MCF 10A (cell line): ENCODE measurements around the gene HCN3. TPM values are rescaled to one million over a fixed set of nuclear protein-coding genes. Genes with fewer than 3 reads are reported as not detected.
"Not testable (repeated sequence)": the region's sequence is repeated elsewhere in the genome, so short reads cannot be mapped to it uniquely, and the experiment has no call there.

Source experiments
- Bru-seq: library from RNA; stranded (reverse); fragments of 400-500 nt; gene quantifications from one replicate; lab custom pipeline; 2021; lab: Mats Ljungman, UMichigan
- BruChase-seq, 2 experiments: library from RNA; stranded (reverse); fragments of 400-500 nt; gene quantifications; one replicate each; lab custom pipeline; 2021; lab: Mats Ljungman, UMichigan
- BruUV-seq: library from RNA; stranded (reverse); fragments of 400-500 nt; replicated peaks from 2 replicates; lab custom pipeline; 2021; lab: Mats Ljungman, UMichigan
- CTCF ChIA-PET: fragments of 300-600 bp; sonication (Branson Sonifier 250); formaldehyde crosslinking; extraction: SDS; loops from one replicate; lab custom pipeline; 2021; ENCODE audit warnings: antibody characterized with exemption, inconsistent platforms; lab: Yijun Ruan, JAX
- POLR2A ChIA-PET: fragments of 300-600, 350-650 bp; sonication (Branson Sonifier 250); formaldehyde crosslinking; extraction: SDS; loops from one replicate; lab custom pipeline; 2020; ENCODE audit warnings: antibody characterized with exemption, inconsistent platforms; lab: Yijun Ruan, JAX
- DNase-seq: peaks from one replicate; pipeline ENCODE4 v3.0.0-alpha.2; 2018; ENCODE audit not compliant: unreplicated experiment
- H3K27ac Mint-ChIP-seq: one replicate; pipeline ENCODE4 v1.8.0; 2022; ENCODE audit warnings: mild to moderate bottlenecking, low read depth, mixed read lengths; ENCODE audit not compliant: unreplicated experiment
- H3K27me3 Mint-ChIP-seq: one replicate; pipeline ENCODE4 v1.8.0; 2022; ENCODE audit warnings: mixed read lengths; ENCODE audit not compliant: insufficient read depth, unreplicated experiment
- H3K36me3 Mint-ChIP-seq: one replicate; pipeline ENCODE4 v1.8.0; 2022; ENCODE audit warnings: mild to moderate bottlenecking, moderate library complexity, mixed read lengths; ENCODE audit not compliant: insufficient read depth, unreplicated experiment
- H3K4me1 Mint-ChIP-seq: one replicate; pipeline ENCODE4 v1.8.0; 2022; ENCODE audit warnings: mixed read lengths; ENCODE audit not compliant: insufficient read depth, unreplicated experiment
- H3K4me3 Mint-ChIP-seq: one replicate; pipeline ENCODE4 v1.8.0; 2022; ENCODE audit warnings: mild to moderate bottlenecking, moderate library complexity, mixed read lengths; ENCODE audit not compliant: unreplicated experiment
- H3K9me3 Mint-ChIP-seq: one replicate; pipeline ENCODE4 v1.8.0; 2022; ENCODE audit warnings: mixed read lengths; ENCODE audit not compliant: unreplicated experiment
- CTCF ChIP-seq: fragments of 200-600 bp; IDR thresholded peaks from one replicate; pipeline ENCODE4 v1.8.0; 2022; ENCODE audit warnings: antibody characterized with exemption, mild to moderate bottlenecking; ENCODE audit not compliant: unreplicated experiment
- intact Hi-C: fragments of 100-400 bp; cut with micrococcal nuclease; formaldehyde crosslinking; loops from 2 replicates; pipeline ENCODE4 v1.14.1; 2022
- long read RNA-seq: library from polyadenylated mRNA; stranded (forward); transcript quantifications from one replicate; pipeline ENCODE4 v2.0.0, GENCODE V29; 2022
- total RNA-seq: library from RNA; stranded (reverse); gene quantifications from 2 replicates; pipeline ENCODE4 v1.2.3, GENCODE V29; 2022

The HCN3 gene
- total RNA-seq = 2.5 and 4.3 TPM in 2 replicates
- Bru-seq, nascent RNA = percentile 30 among the genes with signal in this experiment
- percentile 49 among the genes with signal in this experiment for BruChase-seq, experiment 1, labeled RNA remaining after a 6-hour chase
- percentile 44 among the genes with signal in this experiment for BruChase-seq, experiment 2, labeled RNA remaining after a 2-hour chase
- long read RNA-seq, partial matches to known transcripts = 1 of 4 reads
- long read RNA-seq, other reads (novel, unspliced or antisense) = 1 of 4 reads

GRCh38 chr1:155277070-155277901 is at the start of gene HCN3:
Gene HCN3 (plus strand): TSS chr1:155277463. CDS start chr1:155277591, 128 bp downstream.
- H3K9me3 Mint-ChIP-seq = no peaks in the 10 kb centered on the region
- peak; percentile 98 for DNase-seq
- intact Hi-C loops = loop anchor here (1.0 to 2.0 kb wide), 5 partner anchors 31 to 371 kb away; partner anchors contain the start of gene FDPS
- ChIA-PET CTCF (interaction anchor here (0.5 to 14.5 kb wide), 24 partner anchors 10 to 1000 kb away, joined by 3 to 238 read pairs (median 4); partner anchors contain the start of genes ENTREP3 and RUSC1), POLR2A (interaction anchor here (0.6 to 3.0 kb wide), 16 partner anchors 11 to 616 kb away, joined by 3 to 21 read pairs (median 4); partner anchors contain the start of genes ENTREP3, FDPS and SCAMP3)
- TF ChIP-seq CTCF = peak; percentile 90
- peak within 1 kb of the TSS; percentile 72 for H3K4me3 Mint-ChIP-seq
- H3K4me1 Mint-ChIP-seq = peaks cover 18% of the 10 kb centered on the region
- no peaks in the 10 kb centered on the region for H3K27me3 Mint-ChIP-seq
- H3K36me3 Mint-ChIP-seq = peaks cover 9% of the 10 kb centered on the region
- H3K27ac Mint-ChIP-seq = no peak within 1 kb of the TSS
- no TSS peak for BruUV-seq

- CTCF ChIA-PET = interaction anchor here (1.0 to 6.1 kb wide), 6 partner anchors 19 to 420 kb away, joined by 3 to 78 read pairs (median 16); partner anchors contain the start of genes MTX1 and THBS3
- no peaks in the 10 kb centered on the region for H3K9me3 Mint-ChIP-seq
- intact Hi-C loops = loop anchor here (5.0 kb wide), 1 partner anchor 36 kb away; no protein-coding TSS in a partner anchor
- H3K4me1 Mint-ChIP-seq = peaks cover 34% of the 10 kb centered on the region
- H3K4me3 Mint-ChIP-seq = peak overlapping the region; percentile 85
- H3K36me3 Mint-ChIP-seq = no peaks in the 10 kb centered on the region
- H3K27ac Mint-ChIP-seq = peak overlapping the region; percentile 89
- H3K27me3 Mint-ChIP-seq = no peaks in the 10 kb centered on the region
- no TSS peak for BruUV-seq
- POLR2A ChIA-PET = interaction anchor here (0.7 to 5.9 kb wide), 12 partner anchors 10 to 423 kb away, joined by 3 to 66 read pairs (median 7); partner anchors contain the start of genes ASH1L, CLK2, KRTCAP2 and MTX1
- no peak for DNase-seq
- no peak for TF ChIP-seq CTCF
Observed at GRCh38 chr1:155228096-155228427, 49.2 kb upstream of the HCN3 start.

- H3K4me3 Mint-ChIP-seq, BruUV-seq, DNase-seq, H3K36me3 Mint-ChIP-seq, H3K9me3 Mint-ChIP-seq, H3K27me3 Mint-ChIP-seq, H3K27ac Mint-ChIP-seq, intact Hi-C loops: not testable (repeated sequence)
- peaks cover 18% of the 10 kb centered on the region for H3K4me1 Mint-ChIP-seq
- ChIA-PET POLR2A (interaction anchor here (0.7 kb wide), 1 partner anchor 92 kb away, joined by 3 read pairs; no protein-coding TSS in a partner anchor), CTCF (interaction anchor here (1.2 to 2.4 kb wide), 2 partner anchors 14 to 19 kb away, joined by 3 to 15 read pairs; no protein-coding TSS in a partner anchor)
Observed at GRCh38 chr1:155231302-155231701, 46.0 kb upstream of the HCN3 start.

- H3K27me3 Mint-ChIP-seq, H3K4me3 Mint-ChIP-seq, POLR2A ChIA-PET, H3K27ac Mint-ChIP-seq, BruUV-seq, intact Hi-C loops, H3K9me3 Mint-ChIP-seq, DNase-seq: not testable (repeated sequence)
- CTCF ChIA-PET = interaction anchor here (0.7 to 2.4 kb wide), 2 partner anchors 9 to 18 kb away, joined by 3 to 15 read pairs; no protein-coding TSS in a partner anchor
- H3K36me3 Mint-ChIP-seq = peaks cover 17% of the 10 kb centered on the region
- H3K4me1 Mint-ChIP-seq = peaks cover 11% of the 10 kb centered on the region
Observed at GRCh38 chr1:155232001-155232978, 45.0 kb upstream of the HCN3 start.

GRCh38 chr1:155233502-155233901 is 43.8 kb upstream of the HCN3 start:
- intact Hi-C loops, BruUV-seq, H3K27me3 Mint-ChIP-seq, H3K9me3 Mint-ChIP-seq, H3K4me3 Mint-ChIP-seq, H3K4me1 Mint-ChIP-seq, DNase-seq, H3K27ac Mint-ChIP-seq, POLR2A ChIA-PET: not testable (repeated sequence)
- peaks cover 29% of the 10 kb centered on the region for H3K36me3 Mint-ChIP-seq
- CTCF ChIA-PET = interaction anchor here (0.7 kb wide), 1 partner anchor 8 kb away, joined by 3 read pairs; no protein-coding TSS in a partner anchor

GRCh38 chr1:155235375-155235774 is 41.9 kb upstream of the HCN3 start:
- H3K4me1 Mint-ChIP-seq, intact Hi-C loops, H3K27ac Mint-ChIP-seq, BruUV-seq, POLR2A ChIA-PET, H3K9me3 Mint-ChIP-seq, H3K4me3 Mint-ChIP-seq, DNase-seq, H3K27me3 Mint-ChIP-seq: not testable (repeated sequence)
- CTCF ChIA-PET = interaction anchor here (0.6 to 1.9 kb wide), 3 partner anchors 15 to 88 kb away, joined by 3 to 9 read pairs (median 3); no protein-coding TSS in a partner anchor
- peaks cover 35% of the 10 kb centered on the region for H3K36me3 Mint-ChIP-seq
